WTC11 (cell line): ENCODE measurements around the gene ARHGEF33. TPM values are rescaled to one million over a fixed set of nuclear protein-coding genes. Genes with fewer than 3 reads are reported as not detected.

Source experiments
- CBFB ChIP-seq: sonication (generic); formaldehyde crosslinking; IDR thresholded peaks from 2 replicates; pipeline ENCODE4 v1.8.1; 2022; ENCODE audit warnings: mild to moderate bottlenecking, low read depth, missing genetic modification reagents
- CREB1 ChIP-seq: sonication (generic); formaldehyde crosslinking; IDR thresholded peaks from 2 replicates; pipeline ENCODE4 v1.8.0; 2023; ENCODE audit warnings: mild to moderate bottlenecking, missing genetic modification reagents
- ESRRA ChIP-seq: sonication (generic); formaldehyde crosslinking; IDR thresholded peaks from 2 replicates; pipeline ENCODE4 v1.8.1; 2022; ENCODE audit warnings: mild to moderate bottlenecking, missing genetic modification reagents, borderline replicate concordance
- GRHL2 ChIP-seq: fragments of 250-450 bp; sonication (Bioruptor Pico); IDR thresholded peaks from 2 replicates; pipeline ENCODE4 v1.8.0; 2022; ENCODE audit warnings: mild to moderate bottlenecking, moderate library complexity; ENCODE audit not compliant: insufficient replicate concordance, severe bottlenecking
- GTF2I ChIP-seq: fragments of 250-450 bp; sonication (Bioruptor Pico); conservative IDR thresholded peaks from 2 replicates; pipeline ENCODE4 v1.4.0; 2021; ENCODE audit warnings: mild to moderate bottlenecking
- JUN ChIP-seq: sonication (generic); formaldehyde crosslinking; IDR thresholded peaks from 2 replicates; pipeline ENCODE4 v1.8.0; 2023; ENCODE audit warnings: mild to moderate bottlenecking, missing genetic modification reagents
- KAT7 ChIP-seq: sonication (generic); formaldehyde crosslinking; IDR thresholded peaks from 2 replicates; pipeline ENCODE4 v1.8.1; 2023; ENCODE audit warnings: missing genetic modification reagents, mild to moderate bottlenecking, borderline replicate concordance
- NFE2L1 ChIP-seq: sonication (generic); formaldehyde crosslinking; IDR thresholded peaks from 2 replicates; pipeline ENCODE4 v1.8.1; 2023; ENCODE audit warnings: missing genetic modification reagents
- NR3C1 ChIP-seq: sonication (generic); formaldehyde crosslinking; conservative IDR thresholded peaks from 2 replicates; pipeline ENCODE4 v1.8.1; 2023; ENCODE audit warnings: low read depth, mild to moderate bottlenecking, missing genetic modification reagents
- OVOL2 ChIP-seq: fragments of 250-450 bp; sonication (Bioruptor Pico); IDR thresholded peaks from 2 replicates; pipeline ENCODE4 v1.9.0; 2021; ENCODE audit warnings: mild to moderate bottlenecking, borderline replicate concordance
- SP1 ChIP-seq: sonication (generic); formaldehyde crosslinking; conservative IDR thresholded peaks from 2 replicates; pipeline ENCODE4 v1.8.1; 2022; ENCODE audit warnings: missing genetic modification reagents
- TEAD1 ChIP-seq: sonication (generic); formaldehyde crosslinking; IDR thresholded peaks from 2 replicates; pipeline ENCODE4 v1.8.0; 2022; ENCODE audit warnings: mild to moderate bottlenecking, missing genetic modification reagents
- ZNF138 ChIP-seq: sonication (generic); formaldehyde crosslinking; conservative IDR thresholded peaks from 2 replicates; pipeline ENCODE4 v1.8.1; 2022; ENCODE audit warnings: mild to moderate bottlenecking, moderate library complexity, missing genetic modification reagents
- ZNF396 ChIP-seq: fragments of 250-450 bp; sonication (Bioruptor Pico); IDR thresholded peaks from 2 replicates; pipeline ENCODE4 v1.8.0; 2021; ENCODE audit warnings: mild to moderate bottlenecking, moderate library complexity, borderline replicate concordance
- ZNF416 ChIP-seq: fragments of 250-450 bp; sonication (Bioruptor Pico); IDR thresholded peaks from 2 replicates; pipeline ENCODE4 v1.9.0; 2021; ENCODE audit warnings: mild to moderate bottlenecking, inconsistent platforms
- ZNF423 ChIP-seq: fragments of 250-450 bp; sonication (Bioruptor Pico); IDR thresholded peaks from 2 replicates; pipeline ENCODE4 v2.1.2; 2022; ENCODE audit warnings: mild to moderate bottlenecking, moderate library complexity
- total RNA-seq: library from RNA; stranded (reverse); gene quantifications from 3 replicates; pipeline ENCODE4 v1.2.3, GENCODE V29; 2021
- TF ChIP-seq, protein P1 (sequence below): sonication (generic); formaldehyde crosslinking; IDR thresholded peaks from 2 replicates; pipeline ENCODE4 v1.8.1; 2022; ENCODE audit warnings: low read depth, missing genetic modification reagents, borderline replicate concordance
- TF ChIP-seq, protein P2 (sequence below): sonication (generic); formaldehyde crosslinking; IDR thresholded peaks from 2 replicates; pipeline ENCODE4 v1.8.1; 2023; ENCODE audit warnings: mild to moderate bottlenecking, missing genetic modification reagents
- TF ChIP-seq, protein P3 (sequence below): sonication (generic); formaldehyde crosslinking; IDR thresholded peaks from 2 replicates; pipeline ENCODE4 v1.8.0; 2022; ENCODE audit warnings: mild to moderate bottlenecking, missing genetic modification reagents
- TF ChIP-seq, protein P4 (sequence below): fragments of 250-450 bp; sonication (Bioruptor Pico); IDR thresholded peaks from 2 replicates; pipeline ENCODE4 v1.9.0; 2021; ENCODE audit warnings: mild to moderate bottlenecking
- TF ChIP-seq, protein P5 (sequence below): fragments of 250-450 bp; sonication (Bioruptor Pico); conservative IDR thresholded peaks from 2 replicates; pipeline ENCODE4 v1.9.0; 2021; ENCODE audit warnings: mild to moderate bottlenecking
- TF ChIP-seq, protein P6 (sequence below): sonication (generic); formaldehyde crosslinking; IDR thresholded peaks from 2 replicates; pipeline ENCODE4 v1.8.0; 2022; ENCODE audit warnings: missing genetic modification reagents
- TF ChIP-seq, protein P7 (sequence below): sonication (generic); formaldehyde crosslinking; IDR thresholded peaks from 2 replicates; pipeline ENCODE4 v1.8.1; 2023; ENCODE audit warnings: mild to moderate bottlenecking, missing genetic modification reagents, moderate library complexity
- TF ChIP-seq, protein P8 (sequence below): sonication (generic); formaldehyde crosslinking; conservative IDR thresholded peaks from 2 replicates; pipeline ENCODE4 v1.8.1; 2022; ENCODE audit warnings: mild to moderate bottlenecking, missing genetic modification reagents

The ARHGEF33 gene
- total RNA-seq, 1 experiment from 2014 or later: 0.42 TPM

DNA sequence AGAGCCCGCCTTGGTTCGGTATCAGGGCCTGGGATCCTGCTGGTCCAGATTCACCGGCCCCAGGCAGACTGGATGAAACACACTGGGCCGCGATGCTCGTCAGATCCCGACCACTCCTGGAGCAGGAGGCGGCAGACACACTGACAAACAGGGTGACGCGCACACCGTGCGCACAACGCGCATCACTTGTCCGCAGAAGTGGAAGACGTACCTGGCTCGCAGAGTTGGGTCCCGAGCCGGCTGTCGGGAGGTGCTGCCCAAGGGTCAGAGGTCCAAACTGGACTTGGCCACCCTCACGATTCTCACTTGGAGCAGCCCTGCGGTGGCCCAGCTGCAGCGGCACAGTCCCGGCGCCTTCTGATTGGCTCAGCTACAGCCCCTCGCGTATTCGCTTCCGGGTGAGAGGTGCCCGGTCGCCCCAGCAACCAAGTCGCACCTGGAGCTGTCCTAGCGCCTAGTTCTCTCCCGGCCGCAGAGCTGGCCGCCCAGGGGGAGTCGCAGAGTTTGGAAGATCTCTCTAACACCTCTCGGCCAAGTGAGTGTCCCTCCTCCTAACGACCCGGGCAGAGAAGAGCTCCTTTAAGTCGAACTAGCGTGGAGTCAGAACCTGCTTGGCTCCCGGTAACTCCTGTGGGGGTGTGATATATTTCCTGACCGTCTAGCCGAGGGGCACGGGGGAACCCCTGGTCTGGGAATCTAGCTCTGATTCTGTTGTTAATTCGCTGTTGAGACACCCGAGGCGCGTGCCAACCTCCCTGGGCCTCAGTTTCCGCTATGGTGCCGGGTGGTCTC, 13.9 kb upstream of the ARHGEF33 start, which contains the start of the genes DHX57 and MORN2 (continued):
- TF ChIP-seq, protein P1, sequence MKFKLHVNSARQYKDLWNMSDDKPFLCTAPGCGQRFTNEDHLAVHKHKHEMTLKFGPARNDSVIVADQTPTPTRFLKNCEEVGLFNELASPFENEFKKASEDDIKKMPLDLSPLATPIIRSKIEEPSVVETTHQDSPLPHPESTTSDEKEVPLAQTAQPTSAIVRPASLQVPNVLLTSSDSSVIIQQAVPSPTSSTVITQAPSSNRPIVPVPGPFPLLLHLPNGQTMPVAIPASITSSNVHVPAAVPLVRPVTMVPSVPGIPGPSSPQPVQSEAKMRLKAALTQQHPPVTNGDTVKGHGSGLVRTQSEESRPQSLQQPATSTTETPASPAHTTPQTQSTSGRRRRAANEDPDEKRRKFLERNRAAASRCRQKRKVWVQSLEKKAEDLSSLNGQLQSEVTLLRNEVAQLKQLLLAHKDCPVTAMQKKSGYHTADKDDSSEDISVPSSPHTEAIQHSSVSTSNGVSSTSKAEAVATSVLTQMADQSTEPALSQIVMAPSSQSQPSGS (CRISPR knock-in tag): no peak
- TF ChIP-seq KAT7: 0 out of 2 replicates have a peak, but pooled peaks have one; percentile 37
- no peak for TF ChIP-seq CBFB (CRISPR knock-in tag)
- TF ChIP-seq TEAD1 (CRISPR knock-in tag): no peak
- no peak for TF ChIP-seq ZNF416
- TF ChIP-seq, protein P2, sequence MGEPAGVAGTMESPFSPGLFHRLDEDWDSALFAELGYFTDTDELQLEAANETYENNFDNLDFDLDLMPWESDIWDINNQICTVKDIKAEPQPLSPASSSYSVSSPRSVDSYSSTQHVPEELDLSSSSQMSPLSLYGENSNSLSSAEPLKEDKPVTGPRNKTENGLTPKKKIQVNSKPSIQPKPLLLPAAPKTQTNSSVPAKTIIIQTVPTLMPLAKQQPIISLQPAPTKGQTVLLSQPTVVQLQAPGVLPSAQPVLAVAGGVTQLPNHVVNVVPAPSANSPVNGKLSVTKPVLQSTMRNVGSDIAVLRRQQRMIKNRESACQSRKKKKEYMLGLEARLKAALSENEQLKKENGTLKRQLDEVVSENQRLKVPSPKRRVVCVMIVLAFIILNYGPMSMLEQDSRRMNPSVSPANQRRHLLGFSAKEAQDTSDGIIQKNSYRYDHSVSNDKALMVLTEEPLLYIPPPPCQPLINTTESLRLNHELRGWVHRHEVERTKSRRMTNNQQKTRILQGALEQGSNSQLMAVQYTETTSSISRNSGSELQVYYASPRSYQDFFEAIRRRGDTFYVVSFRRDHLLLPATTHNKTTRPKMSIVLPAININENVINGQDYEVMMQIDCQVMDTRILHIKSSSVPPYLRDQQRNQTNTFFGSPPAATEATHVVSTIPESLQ (CRISPR knock-in tag): no peak
- TF ChIP-seq JUN (CRISPR knock-in tag): 0 out of 2 replicates have a peak, but pooled peaks have one; percentile 37
- TF ChIP-seq, protein P3, sequence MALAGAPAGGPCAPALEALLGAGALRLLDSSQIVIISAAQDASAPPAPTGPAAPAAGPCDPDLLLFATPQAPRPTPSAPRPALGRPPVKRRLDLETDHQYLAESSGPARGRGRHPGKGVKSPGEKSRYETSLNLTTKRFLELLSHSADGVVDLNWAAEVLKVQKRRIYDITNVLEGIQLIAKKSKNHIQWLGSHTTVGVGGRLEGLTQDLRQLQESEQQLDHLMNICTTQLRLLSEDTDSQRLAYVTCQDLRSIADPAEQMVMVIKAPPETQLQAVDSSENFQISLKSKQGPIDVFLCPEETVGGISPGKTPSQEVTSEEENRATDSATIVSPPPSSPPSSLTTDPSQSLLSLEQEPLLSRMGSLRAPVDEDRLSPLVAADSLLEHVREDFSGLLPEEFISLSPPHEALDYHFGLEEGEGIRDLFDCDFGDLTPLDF (CRISPR knock-in tag): no peak
- TF ChIP-seq, protein P4, sequence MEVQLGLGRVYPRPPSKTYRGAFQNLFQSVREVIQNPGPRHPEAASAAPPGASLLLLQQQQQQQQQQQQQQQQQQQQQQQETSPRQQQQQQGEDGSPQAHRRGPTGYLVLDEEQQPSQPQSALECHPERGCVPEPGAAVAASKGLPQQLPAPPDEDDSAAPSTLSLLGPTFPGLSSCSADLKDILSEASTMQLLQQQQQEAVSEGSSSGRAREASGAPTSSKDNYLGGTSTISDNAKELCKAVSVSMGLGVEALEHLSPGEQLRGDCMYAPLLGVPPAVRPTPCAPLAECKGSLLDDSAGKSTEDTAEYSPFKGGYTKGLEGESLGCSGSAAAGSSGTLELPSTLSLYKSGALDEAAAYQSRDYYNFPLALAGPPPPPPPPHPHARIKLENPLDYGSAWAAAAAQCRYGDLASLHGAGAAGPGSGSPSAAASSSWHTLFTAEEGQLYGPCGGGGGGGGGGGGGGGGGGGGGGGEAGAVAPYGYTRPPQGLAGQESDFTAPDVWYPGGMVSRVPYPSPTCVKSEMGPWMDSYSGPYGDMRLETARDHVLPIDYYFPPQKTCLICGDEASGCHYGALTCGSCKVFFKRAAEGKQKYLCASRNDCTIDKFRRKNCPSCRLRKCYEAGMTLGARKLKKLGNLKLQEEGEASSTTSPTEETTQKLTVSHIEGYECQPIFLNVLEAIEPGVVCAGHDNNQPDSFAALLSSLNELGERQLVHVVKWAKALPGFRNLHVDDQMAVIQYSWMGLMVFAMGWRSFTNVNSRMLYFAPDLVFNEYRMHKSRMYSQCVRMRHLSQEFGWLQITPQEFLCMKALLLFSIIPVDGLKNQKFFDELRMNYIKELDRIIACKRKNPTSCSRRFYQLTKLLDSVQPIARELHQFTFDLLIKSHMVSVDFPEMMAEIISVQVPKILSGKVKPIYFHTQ (CRISPR knock-in tag): no peak
- TF ChIP-seq ZNF138 (CRISPR knock-in tag): no peak
- no peak for TF ChIP-seq CREB1 (CRISPR knock-in tag)
- TF ChIP-seq, protein P5, sequence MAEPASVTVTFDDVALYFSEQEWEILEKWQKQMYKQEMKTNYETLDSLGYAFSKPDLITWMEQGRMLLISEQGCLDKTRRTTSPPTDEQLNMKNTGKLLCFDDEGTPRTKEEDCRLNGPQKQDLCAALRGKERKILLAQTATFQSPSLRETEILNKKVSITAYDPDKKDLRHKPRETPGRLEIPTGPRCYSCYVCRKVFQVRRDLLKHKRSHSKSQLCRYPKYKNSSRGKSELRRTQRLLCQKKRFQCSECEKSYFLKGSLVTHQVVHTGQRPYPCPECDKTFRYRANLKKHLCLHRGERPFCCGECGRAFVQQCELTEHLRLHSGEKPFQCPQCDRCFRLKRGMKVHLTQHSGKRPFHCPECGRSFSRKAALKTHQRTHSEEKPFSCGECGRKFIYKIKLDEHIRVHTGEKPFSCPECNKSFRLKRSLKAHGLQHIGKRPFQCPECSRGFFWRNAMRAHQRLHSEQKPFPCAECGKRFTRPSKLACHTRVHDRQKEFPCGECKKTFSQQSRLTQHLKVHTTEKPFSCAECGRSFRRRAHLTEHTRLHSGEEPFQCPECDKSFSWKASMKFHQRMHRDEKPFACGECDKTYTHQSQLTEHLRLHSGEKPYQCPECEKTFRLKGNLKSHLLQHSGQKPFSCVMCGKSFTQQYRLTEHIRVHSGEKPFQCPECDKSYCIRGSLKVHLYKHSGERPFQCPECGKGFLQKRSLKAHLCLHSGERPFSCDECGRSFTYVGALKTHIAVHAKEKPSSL: no peak
- TF ChIP-seq, protein P6, sequence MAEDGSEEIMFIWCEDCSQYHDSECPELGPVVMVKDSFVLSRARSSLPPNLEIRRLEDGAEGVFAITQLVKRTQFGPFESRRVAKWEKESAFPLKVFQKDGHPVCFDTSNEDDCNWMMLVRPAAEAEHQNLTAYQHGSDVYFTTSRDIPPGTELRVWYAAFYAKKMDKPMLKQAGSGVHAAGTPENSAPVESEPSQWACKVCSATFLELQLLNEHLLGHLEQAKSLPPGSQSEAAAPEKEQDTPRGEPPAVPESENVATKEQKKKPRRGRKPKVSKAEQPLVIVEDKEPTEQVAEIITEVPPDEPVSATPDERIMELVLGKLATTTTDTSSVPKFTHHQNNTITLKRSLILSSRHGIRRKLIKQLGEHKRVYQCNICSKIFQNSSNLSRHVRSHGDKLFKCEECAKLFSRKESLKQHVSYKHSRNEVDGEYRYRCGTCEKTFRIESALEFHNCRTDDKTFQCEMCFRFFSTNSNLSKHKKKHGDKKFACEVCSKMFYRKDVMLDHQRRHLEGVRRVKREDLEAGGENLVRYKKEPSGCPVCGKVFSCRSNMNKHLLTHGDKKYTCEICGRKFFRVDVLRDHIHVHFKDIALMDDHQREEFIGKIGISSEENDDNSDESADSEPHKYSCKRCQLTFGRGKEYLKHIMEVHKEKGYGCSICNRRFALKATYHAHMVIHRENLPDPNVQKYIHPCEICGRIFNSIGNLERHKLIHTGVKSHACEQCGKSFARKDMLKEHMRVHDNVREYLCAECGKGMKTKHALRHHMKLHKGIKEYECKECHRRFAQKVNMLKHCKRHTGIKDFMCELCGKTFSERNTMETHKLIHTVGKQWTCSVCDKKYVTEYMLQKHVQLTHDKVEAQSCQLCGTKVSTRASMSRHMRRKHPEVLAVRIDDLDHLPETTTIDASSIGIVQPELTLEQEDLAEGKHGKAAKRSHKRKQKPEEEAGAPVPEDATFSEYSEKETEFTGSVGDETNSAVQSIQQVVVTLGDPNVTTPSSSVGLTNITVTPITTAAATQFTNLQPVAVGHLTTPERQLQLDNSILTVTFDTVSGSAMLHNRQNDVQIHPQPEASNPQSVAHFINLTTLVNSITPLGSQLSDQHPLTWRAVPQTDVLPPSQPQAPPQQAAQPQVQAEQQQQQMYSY (CRISPR knock-in tag): no peak
- 0 out of 2 replicates have a peak, but pooled peaks have one; percentile 22 for TF ChIP-seq SP1 (CRISPR knock-in tag)
- TF ChIP-seq NR3C1 (CRISPR knock-in tag): no peak
- no peak for TF ChIP-seq ZNF423
- TF ChIP-seq ESRRA (CRISPR knock-in tag): no peak
- TF ChIP-seq NFE2L1 (CRISPR knock-in tag): no peak
- TF ChIP-seq ZNF396 (CRISPR knock-in tag): no peak
- TF ChIP-seq GTF2I: no peak
- TF ChIP-seq, protein P7, sequence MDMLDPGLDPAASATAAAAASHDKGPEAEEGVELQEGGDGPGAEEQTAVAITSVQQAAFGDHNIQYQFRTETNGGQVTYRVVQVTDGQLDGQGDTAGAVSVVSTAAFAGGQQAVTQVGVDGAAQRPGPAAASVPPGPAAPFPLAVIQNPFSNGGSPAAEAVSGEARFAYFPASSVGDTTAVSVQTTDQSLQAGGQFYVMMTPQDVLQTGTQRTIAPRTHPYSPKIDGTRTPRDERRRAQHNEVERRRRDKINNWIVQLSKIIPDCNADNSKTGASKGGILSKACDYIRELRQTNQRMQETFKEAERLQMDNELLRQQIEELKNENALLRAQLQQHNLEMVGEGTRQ (CRISPR knock-in tag): no peak
- TF ChIP-seq, protein P8, sequence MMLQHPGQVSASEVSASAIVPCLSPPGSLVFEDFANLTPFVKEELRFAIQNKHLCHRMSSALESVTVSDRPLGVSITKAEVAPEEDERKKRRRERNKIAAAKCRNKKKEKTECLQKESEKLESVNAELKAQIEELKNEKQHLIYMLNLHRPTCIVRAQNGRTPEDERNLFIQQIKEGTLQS (CRISPR knock-in tag): no peak
- no peak for TF ChIP-seq GRHL2 (CRISPR knock-in tag)
- no peak for TF ChIP-seq OVOL2 (CRISPR knock-in tag)
